DOHH2 (cell line): ENCODE results near the gene RNF167.

Experiments used
- EZH2phosphoT487 ChIP-seq: fragments of 200-600 bp; sonication (generic); IDR thresholded peaks from 2 replicates; pipeline ENCODE4 v1.6.1; 2017; ENCODE audit warnings: borderline replicate concordance, mild to moderate bottlenecking, antibody characterized with exemption, low read length, moderate library complexity, mixed read lengths
- TF ChIP-seq, protein P1 (sequence below): fragments of 200-600 bp; sonication (generic); IDR thresholded peaks from one replicate; pipeline ENCODE4 v1.5.1; 2014; ENCODE audit warnings: antibody characterized with exemption, mild to moderate bottlenecking, low read depth, low read length; ENCODE audit not compliant: poor library complexity, severe bottlenecking

GRCh38 chr17:4949321-4950074 lies 9.4 kb downstream of the RNF167 start:
- TF ChIP-seq, protein P1, sequence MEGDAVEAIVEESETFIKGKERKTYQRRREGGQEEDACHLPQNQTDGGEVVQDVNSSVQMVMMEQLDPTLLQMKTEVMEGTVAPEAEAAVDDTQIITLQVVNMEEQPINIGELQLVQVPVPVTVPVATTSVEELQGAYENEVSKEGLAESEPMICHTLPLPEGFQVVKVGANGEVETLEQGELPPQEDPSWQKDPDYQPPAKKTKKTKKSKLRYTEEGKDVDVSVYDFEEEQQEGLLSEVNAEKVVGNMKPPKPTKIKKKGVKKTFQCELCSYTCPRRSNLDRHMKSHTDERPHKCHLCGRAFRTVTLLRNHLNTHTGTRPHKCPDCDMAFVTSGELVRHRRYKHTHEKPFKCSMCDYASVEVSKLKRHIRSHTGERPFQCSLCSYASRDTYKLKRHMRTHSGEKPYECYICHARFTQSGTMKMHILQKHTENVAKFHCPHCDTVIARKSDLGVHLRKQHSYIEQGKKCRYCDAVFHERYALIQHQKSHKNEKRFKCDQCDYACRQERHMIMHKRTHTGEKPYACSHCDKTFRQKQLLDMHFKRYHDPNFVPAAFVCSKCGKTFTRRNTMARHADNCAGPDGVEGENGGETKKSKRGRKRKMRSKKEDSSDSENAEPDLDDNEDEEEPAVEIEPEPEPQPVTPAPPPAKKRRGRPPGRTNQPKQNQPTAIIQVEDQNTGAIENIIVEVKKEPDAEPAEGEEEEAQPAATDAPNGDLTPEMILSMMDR, result no peak
- no peak for TF ChIP-seq EZH2phosphoT487
